K562 (cell line): ENCODE data around the gene OSBPL10. TPM values are rescaled to one million over a fixed set of nuclear protein-coding genes. Genes with fewer than 3 reads are reported as not detected.

Experiments
- ATAC-seq: fragments of 200-7000 bp; cut with Tn5 transposase; 3 replicates; pipeline ENCODE4 v1.9.1; 2020; ENCODE audit warnings: moderate library complexity
- BruUV-seq: library from RNA; stranded (reverse); fragments of 400-500 nt; replicated peaks from 2 replicates; lab custom pipeline; 2021; lab: Mats Ljungman, UMichigan
- CTCF ChIA-PET: fragments of 300-600 bp; formaldehyde crosslinking; extraction: SDS; loops from one replicate; lab custom pipeline; 2021; ENCODE audit warnings: low intra/inter-chr PET ratio; lab: Yijun Ruan, JAX
- POLR2A ChIA-PET: fragments of 300-600, 350-650 bp; sonication (Branson Sonifier 250); formaldehyde crosslinking; extraction: SDS; loops from one replicate; lab custom pipeline; 2021; ENCODE audit warnings: antibody characterized with exemption, inconsistent platforms; lab: Yijun Ruan, JAX
- DNase-seq, 4 experiments: peaks; one replicate each; pipeline versions ENCODE4 v3.0.0 to v3.0.0-alpha.2; 2011 to 2018; ENCODE audit warnings: low spot score in 3 of 4, mixed read lengths in 3 of 4; ENCODE audit errors: extremely low read depth in 1 of 4
- FAIRE-seq: peaks from 2 replicates; lab custom pipeline; 2011; peaks lifted over from hg19 to GRCh38; lab: Jason Lieb, UNC
- H2AFZ ChIP-seq: 2 replicates; pipeline ENCODE4 v1.6.0; 2011; ENCODE audit warnings: low read depth, low read length, control low read depth, inconsistent platforms
- H3K27ac ChIP-seq: fragments of 200-600 bp; 3 replicates; pipeline ENCODE4 v1.8.0; 2011; ENCODE audit warnings: low read depth, mild to moderate bottlenecking, control low read depth, inconsistent platforms, low read length, moderate library complexity, mixed read lengths; ENCODE audit errors: extremely low read depth
- H3K27me3 ChIP-seq, 2 experiments: fragments of 300-600 bp in 1 of 2; 2 replicates in 1 of 2; 3 replicates in 1 of 2; pipeline versions ENCODE4 v1.6.0 to v1.8.0; 2011; ENCODE audit warnings: inconsistent platforms in 2 of 2, low read length in 2 of 2, mild to moderate bottlenecking in 1 of 2, mixed read lengths in 1 of 2, moderate library complexity in 1 of 2; ENCODE audit not compliant: control insufficient read depth in 2 of 2, insufficient read depth in 2 of 2
- H3K36me3 ChIP-seq: fragments of 300-600 bp; 3 replicates; pipeline ENCODE4 v1.8.0; 2011; ENCODE audit warnings: mild to moderate bottlenecking, low read length, inconsistent platforms; ENCODE audit not compliant: control insufficient read depth, insufficient read depth
- H3K4me1 ChIP-seq, 2 experiments: fragments of 200-600 bp in 1 of 2; replicated peaks in 1 of 2; 2 replicates in 1 of 2; 3 replicates in 1 of 2; pipeline versions ENCODE4 v1.5.1 to v1.8.0; 2011; ENCODE audit warnings: inconsistent platforms in 2 of 2, low read length in 2 of 2, mild to moderate bottlenecking in 1 of 2, mixed read lengths in 1 of 2, moderate library complexity in 1 of 2; ENCODE audit not compliant: control insufficient read depth in 2 of 2, insufficient read depth in 2 of 2
- H3K4me2 ChIP-seq: 2 replicates; pipeline ENCODE4 v1.6.1; 2011; ENCODE audit warnings: low read length, control low read depth, inconsistent platforms, mixed read lengths; ENCODE audit not compliant: insufficient read depth
- H3K4me3 ChIP-seq: fragments of 200-600 bp; sonication (generic), shearing (Covaris generic); 2 replicates; pipeline ENCODE4 v1.5.1; 2016; ENCODE audit warnings: control low read depth, inconsistent platforms
- H3K79me2 ChIP-seq: fragments of 200-600 bp; 3 replicates; pipeline ENCODE4 v1.8.0; 2011; ENCODE audit warnings: low read length, inconsistent platforms; ENCODE audit not compliant: control insufficient read depth, insufficient read depth
- H3K9ac ChIP-seq, 2 experiments: 2 replicates each; pipeline versions ENCODE4 v1.6.0 to v1.6.1; 2011; ENCODE audit warnings: low read depth in 2 of 2, low read length in 2 of 2, control low read depth in 1 of 2, inconsistent platforms in 1 of 2, mild to moderate bottlenecking in 1 of 2, mixed read lengths in 1 of 2; ENCODE audit not compliant: insufficient read depth in 1 of 2
- H3K9me1 ChIP-seq: one replicate; pipeline ENCODE4 v1.6.0; 2011; ENCODE audit warnings: inconsistent platforms, mild to moderate bottlenecking, low read length, moderate library complexity; ENCODE audit not compliant: control insufficient read depth, insufficient read depth
- H3K9me3 ChIP-seq: replicated peaks from 2 replicates; pipeline ENCODE4 v1.5.1; 2011; ENCODE audit warnings: low read depth, low read length, inconsistent platforms; ENCODE audit not compliant: control insufficient read depth, insufficient read depth
- H4K20me1 ChIP-seq: replicated peaks from 2 replicates; pipeline ENCODE4 v1.6.1; 2011; ENCODE audit warnings: low read length, inconsistent platforms, mixed read lengths; ENCODE audit not compliant: control insufficient read depth, insufficient read depth
- BCL6 ChIP-seq: fragments of 250-450 bp; sonication (Bioruptor Pico); IDR thresholded peaks from 2 replicates; pipeline ENCODE4 v1.4.0; 2020
- MAZ ChIP-seq, 2 experiments: fragments of 450-650 bp in 1 of 2; sonication (generic) in 1 of 2; formaldehyde crosslinking; IDR thresholded peaks in 1 of 2; conservative IDR thresholded peaks in 1 of 2; 2 replicates each; pipeline versions ENCODE4 v1.4.0 to v1.5.0; 2020; ENCODE audit warnings: mild to moderate bottlenecking in 1 of 2, missing genetic modification reagents in 1 of 2
- TSC22D4 ChIP-seq: fragments of 450-650 bp; IDR thresholded peaks from 2 replicates; pipeline ENCODE4 v1.6.1; 2016; ENCODE audit warnings: missing genetic modification characterization, missing biosample characterization, control low read depth
- WGBS: fragments of 100-300 bp; shearing (Covaris generic); methylation state at CpG from one replicate; pipeline ENCODE4 v1.1.6; 2016; ENCODE audit warnings: low coverage, mixed read lengths; ENCODE audit not compliant: insufficient coverage; ENCODE audit errors: missing lambda C conversion rate; 5-methylcytosine and 5-hydroxymethylcytosine counted together
- in situ Hi-C: fragments of 300-500 bp; cut with MboI; formaldehyde crosslinking; loops from 4 replicates; pipeline ENCODE4 v1.15.0; 2018; ENCODE audit warnings: inconsistent platforms, mixed read lengths
- intact Hi-C: fragments of 100-400 bp; cut with micrococcal nuclease; formaldehyde crosslinking; loops from 2 replicates; pipeline ENCODE4 v1.14.2; 2022
- polyA plus RNA-seq, 8 experiments: library from polyadenylated mRNA; depleted of rRNA in 4 of 8; stranded (reverse) in 5 of 8; unstranded in 3 of 8; fragments of >200 nt; fragmentation: Nextera tagmentation in 2 of 8; fragmentation: Illumina TruSeq in 1 of 8; extraction: Ambion mirVana in 2 of 8; extraction: Trizol in 1 of 8; gene quantifications; 2 replicates each; pipeline versions ENCODE4 v1.2.1 to v1.2.3, GENCODE V29; 2011 to 2014; ENCODE audit warnings: inconsistent platforms in 1 of 8, missing spikeins in 1 of 8
- total RNA-seq, 7 experiments: library from RNA; depleted of rRNA in 6 of 7; stranded (reverse); fragments of >200 nt in 6 of 7; fragmentation: Illumina TruSeq in 2 of 7; extraction: Trizol in 2 of 7; gene quantifications; 2 replicates each; pipeline versions ENCODE4 v1.2.1 to v1.2.3, GENCODE V29; 2011 to 2021; ENCODE audit warnings: low replicate concordance in 1 of 7
- TF ChIP-seq, protein P1 (sequence below): fragments of 450-650 bp; IDR thresholded peaks from 2 replicates; pipeline ENCODE4 v1.6.1; 2014; ENCODE audit warnings: low read depth, mild to moderate bottlenecking, moderate library complexity, borderline replicate concordance

Gene OSBPL10
- total and polyA plus RNA-seq, 9 of the 15 experiments (the other 6 are each of a cell fraction or from before 2014, with no cell fraction given): 0.03 to 0.19 (median 0.14) TPM; not detected in 2

DNA sequence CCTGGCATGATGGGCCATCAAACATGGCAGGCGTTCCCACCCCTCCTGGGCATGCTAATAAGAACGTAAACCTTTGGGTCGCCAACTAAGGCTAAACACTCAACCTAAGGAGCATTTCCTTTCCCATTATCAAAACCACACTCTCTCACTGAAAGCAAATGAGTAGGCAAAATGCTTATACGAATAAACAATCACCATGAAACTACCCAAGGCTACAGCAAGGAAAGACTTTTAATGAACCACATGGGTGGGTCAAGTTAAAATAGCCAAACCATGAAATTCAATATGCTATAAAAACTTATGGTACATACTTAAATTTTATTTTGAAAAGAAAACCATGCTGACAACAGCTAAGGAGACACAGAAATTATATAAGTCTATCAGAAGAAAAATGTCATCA, 180.6 kb downstream of the OSBPL10 start:
- no peaks in the 10 kb centered on the region for H4K20me1 ChIP-seq
- H3K9me3 ChIP-seq: no peaks in the 10 kb centered on the region
- H3K4me3 ChIP-seq: no peak overlapping the region
- in situ Hi-C loops: no loop called here
- H3K4me2 ChIP-seq: no peak overlapping the region
- TF ChIP-seq BCL6 (CRISPR knock-in tag) (no peak), TSC22D4 (no peak)
- TF ChIP-seq, protein P1, sequence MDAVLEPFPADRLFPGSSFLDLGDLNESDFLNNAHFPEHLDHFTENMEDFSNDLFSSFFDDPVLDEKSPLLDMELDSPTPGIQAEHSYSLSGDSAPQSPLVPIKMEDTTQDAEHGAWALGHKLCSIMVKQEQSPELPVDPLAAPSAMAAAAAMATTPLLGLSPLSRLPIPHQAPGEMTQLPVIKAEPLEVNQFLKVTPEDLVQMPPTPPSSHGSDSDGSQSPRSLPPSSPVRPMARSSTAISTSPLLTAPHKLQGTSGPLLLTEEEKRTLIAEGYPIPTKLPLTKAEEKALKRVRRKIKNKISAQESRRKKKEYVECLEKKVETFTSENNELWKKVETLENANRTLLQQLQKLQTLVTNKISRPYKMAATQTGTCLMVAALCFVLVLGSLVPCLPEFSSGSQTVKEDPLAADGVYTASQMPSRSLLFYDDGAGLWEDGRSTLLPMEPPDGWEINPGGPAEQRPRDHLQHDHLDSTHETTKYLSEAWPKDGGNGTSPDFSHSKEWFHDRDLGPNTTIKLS: no peak
- no TSS peak for BruUV-seq
- FAIRE-seq (no peak), ATAC-seq (no peak), DNase-seq (no peak)
- no peaks in the 10 kb centered on the region for H3K9me1 ChIP-seq
- no peak overlapping the region for H3K9ac ChIP-seq
- H3K4me1 ChIP-seq: no peaks in the 10 kb centered on the region
- no peaks in the 10 kb centered on the region for H3K79me2 ChIP-seq
- no peaks in the 10 kb centered on the region for H3K36me3 ChIP-seq
- no peak overlapping the region for H2AFZ ChIP-seq
- H3K27me3 ChIP-seq: peaks cover 2 to 9% of the 10 kb centered on the region in 2 experiments; a peak in 3 of 5 replicates
- H3K27ac ChIP-seq: no peak overlapping the region
- ChIA-PET POLR2A (no interaction called here), CTCF (no interaction called here)
- WGBS: 0% methylated on average over 4 of the region's 4 CpGs
- intact Hi-C loops: no loop called here

DNA sequence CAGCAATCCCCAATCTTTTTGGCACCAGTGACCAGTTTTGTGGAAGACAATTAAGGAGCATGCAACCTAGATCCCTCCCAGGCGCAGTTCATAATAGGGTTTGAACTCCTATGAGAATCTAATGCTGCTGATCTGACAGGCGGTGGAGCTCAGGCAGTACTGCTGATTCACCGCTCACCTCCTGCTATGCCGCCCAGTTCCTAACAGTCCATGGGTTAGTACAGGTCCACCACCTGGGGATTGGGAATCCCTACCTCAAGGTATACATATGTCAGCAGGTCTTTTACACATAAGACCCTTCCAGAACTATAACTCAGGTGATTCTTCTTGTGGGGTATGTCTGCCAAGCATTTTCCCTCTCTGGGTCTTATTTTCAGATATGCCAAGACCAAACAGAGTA, 182.2 kb downstream of the OSBPL10 start:
- no peaks in the 10 kb centered on the region for H3K36me3 ChIP-seq
- ChIA-PET CTCF (no interaction called here), POLR2A (no interaction called here)
- H3K27me3 ChIP-seq: peaks cover 2 to 9% of the 10 kb centered on the region in 2 experiments; a peak in 3 of 5 replicates
- H4K20me1 ChIP-seq: no peaks in the 10 kb centered on the region
- H3K9ac ChIP-seq: no peak overlapping the region
- H3K4me2 ChIP-seq: no peak overlapping the region
- H3K9me3 ChIP-seq: no peaks in the 10 kb centered on the region
- no peak overlapping the region for H3K27ac ChIP-seq
- FAIRE-seq (no peak), ATAC-seq (peak; percentile 51; the same call in 1 of the 3 replicates), DNase-seq (no peak)
- in situ Hi-C loops (no loop called here), intact Hi-C loops (no loop called here)
- no peak overlapping the region for H2AFZ ChIP-seq
- no peak overlapping the region for H3K4me3 ChIP-seq
- H3K79me2 ChIP-seq: no peaks in the 10 kb centered on the region
- BruUV-seq: no TSS peak
- H3K9me1 ChIP-seq: no peaks in the 10 kb centered on the region
- WGBS: 1% methylated on average over 4 of the region's 4 CpGs
- TF ChIP-seq MAZ (CRISPR knock-in tag; conservative IDR thresholded peaks at IDR 0.05 in 1 of 2, IDR thresholded peaks at IDR 0.05 in 1 of 2): no peak
- H3K4me1 ChIP-seq: no peaks in the 10 kb centered on the region
